Measurements from ENCODE around the gene ATF2. TPM values are rescaled to one million over a fixed set of nuclear protein-coding genes. Genes with fewer than 3 reads are reported as not detected.

Gene ATF2
- total and polyA plus RNA-seq, 2 of the 8 experiments (the other 6 are each of a cell fraction or from before 2014, with no cell fraction given) = 31.2 to 46.5 TPM

- no peak overlapping the region for H3K23ac ChIP-seq (ENCODE audit: insufficient read length)
- no peak overlapping the region for H2BK20ac ChIP-seq (ENCODE audit: low read length)
- no peak for DNase-seq (ENCODE audit: low read depth in 1 of 2, low spot score in 2 of 2)
- H3K4me2 ChIP-seq (ENCODE audit: insufficient read depth in 1 of 2, low read depth in 2 of 2, low read length in 2 of 2) = no peak overlapping the region
- H3K27ac ChIP-seq (ENCODE audit: low read depth, low read length) = no peak overlapping the region
- H3K36me3 ChIP-seq (ENCODE audit: control insufficient read depth in 2 of 4, insufficient read depth in 4 of 4, low read length in 3 of 4) = peaks cover 0 to 39% (median 14%) of the 10 kb centered on the region in 4 experiments; a peak in 5 of 8 replicates
- WGBS, 2 experiments (ENCODE audit: extremely low coverage in 1 of 2, insufficient coverage in 1 of 2, insufficient read length in 1 of 2, insufficient replicate concordance in 2 of 2, low coverage in 1 of 2, low lambda C conversion rate in 2 of 2, missing lambda C conversion rate in 1 of 2) = 96% methylated on average over 3 of the region's 3 CpGs; no CpG with 5 or more reads in 1 of the 2 experiments
- no peak overlapping the region for H4K91ac ChIP-seq (replicated peaks; ENCODE audit: insufficient read length, low read length)
- no peak overlapping the region for H3K18ac ChIP-seq (ENCODE audit: extremely low read depth, low read length)
- H3K27me3 ChIP-seq (replicated peaks in 1 of 4; ENCODE audit: control insufficient read depth in 3 of 4, extremely low read depth in 1 of 4, insufficient read depth in 3 of 4, low read length in 3 of 4) = no peaks in the 10 kb centered on the region
- no peaks in the 10 kb centered on the region for H4K20me1 ChIP-seq (replicated peaks in 1 of 2; ENCODE audit: control insufficient read depth in 1 of 2, insufficient read depth in 2 of 2, low read length in 2 of 2)
- no peak overlapping the region for H3K14ac ChIP-seq (ENCODE audit: insufficient read length)
- H3K9me3 ChIP-seq (ENCODE audit: insufficient read depth in 2 of 2, low read depth in 1 of 2, low read length in 1 of 2) = peaks cover 0 to 2% of the 10 kb centered on the region in 2 experiments; a peak in 1 of 4 replicates
- no peak for FAIRE-seq
- ChIA-PET CTCF (ENCODE audit: partially characterized antibody) (interaction anchor here (1.1 to 2.9 kb wide), 4 partner anchors 13 to 381 kb away, joined by 3 to 9 read pairs (median 7); no protein-coding TSS in a partner anchor), POLR2A (ENCODE audit: partially characterized antibody) (no interaction called here)
- no peaks in the 10 kb centered on the region; the same call in 1 of the 2 replicates for H3K23me2 ChIP-seq (ENCODE audit: low read depth, low read length)
- no peak overlapping the region for H3K9ac ChIP-seq (replicated peaks in 1 of 4; ENCODE audit: extremely low read depth in 1 of 4, low read depth in 3 of 4, low read length in 3 of 4)
- no peaks in the 10 kb centered on the region for H3K79me2 ChIP-seq (ENCODE audit: control insufficient read depth in 1 of 2, insufficient read depth in 2 of 2, low read length in 2 of 2)
- no peak overlapping the region for H2AFZ ChIP-seq (ENCODE audit: low read length)
- no peak overlapping the region for H3K4ac ChIP-seq (replicated peaks; ENCODE audit: insufficient read length, low read depth, low read length)
- H4K5ac ChIP-seq (ENCODE audit: insufficient read length, low read depth, low read length) = no peak overlapping the region
- no peak overlapping the region for H2BK12ac ChIP-seq (ENCODE audit: low read depth, low read length)
- no peak overlapping the region; the same call in 1 of the 2 replicates for H4K8ac ChIP-seq (ENCODE audit: extremely low read depth, insufficient read depth, low read length)
- H2BK5ac ChIP-seq (ENCODE audit: low read depth, low read length) = no peak overlapping the region
- H3K4me1 ChIP-seq (replicated peaks in 1 of 4; ENCODE audit: control insufficient read depth in 3 of 4, insufficient read depth in 4 of 4, low read length in 3 of 4) = no peaks in the 10 kb centered on the region
- H3K56ac ChIP-seq (replicated peaks; ENCODE audit: insufficient read length, low read depth, low read length) = no peak overlapping the region
- no peak overlapping the region for H2AK5ac ChIP-seq (ENCODE audit: low read depth, low read length)
- H2BK120ac ChIP-seq (replicated peaks; ENCODE audit: low read depth, low read length) = no peak overlapping the region
- H3K4me3 ChIP-seq (ENCODE audit: extremely low read depth in 1 of 4, insufficient read depth in 2 of 4, low read depth in 3 of 4, low read length in 4 of 4) = no peak overlapping the region
- H2BK15ac ChIP-seq (ENCODE audit: low read length) = no peak overlapping the region
- no peaks in the 10 kb centered on the region for H3K79me1 ChIP-seq (ENCODE audit: low read depth, low read length)
- TF ChIP-seq KDM4A (IDR thresholded peaks at IDR 0.05; ENCODE audit: low read depth, low read length, severe bottlenecking) (no peak), RFX5 (IDR thresholded peaks at IDR 0.05; ENCODE audit: borderline replicate concordance, low read depth, low read length) (no peak), CHD2 (IDR thresholded peaks at IDR 0.05; ENCODE audit: low read length) (no peak), MAFK (IDR thresholded peaks at IDR 0.05; ENCODE audit: low read depth, low read length) (no peak), TEAD4 (IDR thresholded peaks at IDR 0.05; ENCODE audit: low read depth, low read length) (no peak), CTBP2 (IDR thresholded peaks at IDR 0.05; ENCODE audit: borderline replicate concordance, insufficient read depth, insufficient read length, low read length) (no peak), SAP30 (IDR thresholded peaks at IDR 0.05; ENCODE audit: insufficient read depth, insufficient replicate concordance, low read length) (no peak), RAD21 (IDR thresholded peaks at IDR 0.05 in 1 of 2, conservative IDR thresholded peaks at IDR 0.05 in 1 of 2; ENCODE audit: low read depth in 2 of 2, low read length in 2 of 2) (no peak), TAF7 (optimal IDR thresholded peaks at IDR 0.05; ENCODE audit: borderline replicate concordance, low read depth, low read length) (no peak), CHD1 (IDR thresholded peaks at IDR 0.05; ENCODE audit: low read depth, low read length) (no peak), BRCA1 (IDR thresholded peaks at IDR 0.05; ENCODE audit: low read depth, low read length) (no peak), NRF1 (IDR thresholded peaks at IDR 0.05; ENCODE audit: low read depth, low read length) (no peak), SP4 (IDR thresholded peaks at IDR 0.05; ENCODE audit: low read length) (no peak), TBP (IDR thresholded peaks at IDR 0.05; ENCODE audit: low read depth, low read length) (no peak)
Measured at GRCh38 chr2:175080479-175080878, 87.5 kb downstream of the ATF2 start.
